ENCODE results near the gene TWSG1. TPM values are rescaled to one million over a fixed set of nuclear protein-coding genes. Genes with fewer than 3 reads are reported as not detected.

TWSG1 gene
- total RNA-seq, 1 donor from 2014 or later, result 22.9 TPM

GRCh38 chr18:9293948-9294347 lies 40.6 kb upstream of the TWSG1 start:
- H3K4me3 ChIP-seq (ENCODE audit: low read depth, low read length), result no peak overlapping the region
- H3K36me3 ChIP-seq (ENCODE audit: control insufficient read depth, insufficient read depth, low read length), result no peaks in the 10 kb centered on the region
- no peaks in the 10 kb centered on the region for H3K27me3 ChIP-seq (ENCODE audit: control insufficient read depth, insufficient read depth, low read length)
- no peak for TF ChIP-seq CTCF (IDR thresholded peaks at IDR 0.05; ENCODE audit: insufficient read depth, low read length, poor library complexity, severe bottlenecking)
- no peak for DNase-seq (ENCODE audit: low read depth)

GRCh38 chr18:9296233-9297006 lies 38.2 kb upstream of the TWSG1 start:
- Histone ChIP-seq H3K27me3 (ENCODE audit: control insufficient read depth, insufficient read depth, low read length) (no peaks in the 10 kb centered on the region), H3K4me3 (ENCODE audit: low read depth, low read length) (no peak overlapping the region), H3K36me3 (ENCODE audit: control insufficient read depth, insufficient read depth, low read length) (no peaks in the 10 kb centered on the region)
- no peak for TF ChIP-seq CTCF (IDR thresholded peaks at IDR 0.05; ENCODE audit: insufficient read depth, low read length, poor library complexity, severe bottlenecking)
- DNase-seq (ENCODE audit: low read depth), result no peak

GRCh38 chr18:9297007-9297393 lies 37.6 kb upstream of the TWSG1 start:
- DNase-seq (ENCODE audit: low read depth), result no peak
- no peaks in the 10 kb centered on the region for H3K27me3 ChIP-seq (ENCODE audit: control insufficient read depth, insufficient read depth, low read length)
- no peak overlapping the region for H3K4me3 ChIP-seq (ENCODE audit: low read depth, low read length)
- TF ChIP-seq CTCF (IDR thresholded peaks at IDR 0.05; ENCODE audit: insufficient read depth, low read length, poor library complexity, severe bottlenecking), result no peak
- H3K36me3 ChIP-seq (ENCODE audit: control insufficient read depth, insufficient read depth, low read length), result no peaks in the 10 kb centered on the region

- DNase-seq (ENCODE audit: low read depth), result no peak
- Histone ChIP-seq H3K4me3 (ENCODE audit: low read depth, low read length) (no peak overlapping the region), H3K27me3 (ENCODE audit: control insufficient read depth, insufficient read depth, low read length) (no peaks in the 10 kb centered on the region), H3K36me3 (ENCODE audit: control insufficient read depth, insufficient read depth, low read length) (no peaks in the 10 kb centered on the region)
- TF ChIP-seq CTCF (IDR thresholded peaks at IDR 0.05; ENCODE audit: insufficient read depth, low read length, poor library complexity, severe bottlenecking), result no peak
Measured at GRCh38 chr18:9304388-9305070, 30.0 kb upstream of the TWSG1 start.

- DNase-seq (ENCODE audit: low read depth), result no peak
- no peak for TF ChIP-seq CTCF (IDR thresholded peaks at IDR 0.05; ENCODE audit: insufficient read depth, low read length, poor library complexity, severe bottlenecking)
- H3K4me3 ChIP-seq (ENCODE audit: low read depth, low read length), result no peak overlapping the region
- H3K36me3 ChIP-seq (ENCODE audit: control insufficient read depth, insufficient read depth, low read length), result no peaks in the 10 kb centered on the region
- no peaks in the 10 kb centered on the region for H3K27me3 ChIP-seq (ENCODE audit: control insufficient read depth, insufficient read depth, low read length)
Measured at GRCh38 chr18:9319333-9319732, 15.2 kb upstream of the TWSG1 start.

Data from kidney epithelial cell (primary cell).